Measurements from ENCODE around the gene DEFB115.
A peak's percentile ranks its signal among the peaks of the same experiment; 100 is the strongest.
"Not testable (repeated sequence)": the region's sequence is repeated elsewhere in the genome, so short reads cannot be mapped to it uniquely, and the experiment has no call there.

DEFB115 gene, protein sequence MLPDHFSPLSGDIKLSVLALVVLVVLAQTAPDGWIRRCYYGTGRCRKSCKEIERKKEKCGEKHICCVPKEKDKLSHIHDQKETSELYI

DNA sequence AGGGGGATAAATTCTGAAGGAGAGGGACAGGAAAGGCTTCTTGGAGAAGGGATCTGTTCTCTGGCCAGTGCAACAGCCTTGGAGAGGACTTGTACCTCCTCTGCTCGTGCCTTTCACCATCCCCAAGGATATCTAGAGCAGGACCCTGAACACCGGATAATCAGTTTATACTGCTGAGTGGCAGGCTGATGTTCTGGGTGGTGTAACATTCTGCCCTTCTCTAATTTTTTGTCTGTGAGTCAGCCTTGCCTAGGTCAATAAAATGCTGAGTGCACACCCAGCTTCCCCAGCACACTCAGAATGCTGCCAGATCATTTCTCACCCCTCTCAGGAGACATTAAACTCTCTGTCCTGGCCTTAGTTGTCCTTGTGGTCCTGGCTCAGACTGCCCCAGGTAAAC, at the start of gene DEFB115:
TSS of gene DEFB115 (plus strand) at position 301 of the 400 bp plus-strand sequence. CDS start at position 301, 0 bp downstream.
- DNase-seq: no peak

- no peak for DNase-seq
Observed at GRCh38 chr20:31236953-31237352, 20.5 kb upstream of the DEFB115 start.

DNA sequence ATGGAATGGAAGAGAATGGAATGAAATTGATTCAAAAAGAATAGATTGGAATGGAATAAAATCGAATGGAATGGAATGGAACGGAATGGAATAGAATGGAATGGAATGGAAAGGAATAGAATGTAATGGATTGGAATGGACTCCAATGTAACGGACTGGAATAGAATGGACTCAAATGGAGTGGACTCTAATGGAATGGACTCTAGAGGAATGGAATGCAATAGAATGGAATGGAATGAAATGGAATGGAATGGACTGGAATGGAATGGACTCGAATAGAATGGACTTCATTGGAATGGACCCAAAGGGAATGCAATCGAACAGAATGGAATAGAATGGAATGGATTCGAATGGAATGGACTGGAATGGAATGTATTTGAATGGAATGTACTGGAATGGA, 19.7 kb upstream of the DEFB115 start:
- no peak for DNase-seq

DNA sequence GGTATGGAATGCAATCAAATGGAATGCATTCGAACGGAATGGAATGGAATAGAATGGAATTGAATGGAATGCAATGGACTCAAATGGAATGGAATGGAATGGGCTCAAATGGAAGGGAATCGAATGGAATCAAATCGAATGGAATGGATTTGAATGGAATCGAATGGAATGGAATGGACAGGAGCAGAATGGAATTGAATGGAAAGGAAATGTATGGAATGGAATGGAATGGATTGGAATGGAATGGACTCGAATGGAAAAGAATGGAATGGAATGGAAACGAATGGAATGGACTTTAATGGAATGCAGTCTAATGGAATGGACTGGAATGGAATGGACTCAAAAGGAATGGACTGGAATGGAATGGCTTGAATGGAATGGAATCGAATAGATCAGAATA, 18.3 kb upstream of the DEFB115 start:
- no peak for DNase-seq

DNA sequence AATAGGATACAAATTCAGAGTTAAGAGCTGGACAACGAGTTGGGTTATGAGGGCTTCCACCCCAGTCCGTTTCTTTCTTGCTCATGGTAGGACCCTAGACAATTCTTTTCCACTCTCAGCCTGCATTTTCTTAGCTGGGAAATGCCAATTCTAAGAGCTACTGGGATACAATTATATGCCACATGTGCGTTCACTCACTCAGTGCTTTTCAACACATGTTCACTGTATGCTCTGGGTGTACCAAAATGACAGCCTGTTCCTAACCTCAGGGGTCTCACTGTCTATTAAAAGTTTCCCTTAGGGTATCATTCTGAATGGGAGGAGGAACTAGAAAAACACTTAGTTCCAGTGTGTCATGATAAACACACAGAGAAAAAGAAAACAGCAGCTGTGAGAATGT, 505 bp upstream of the DEFB115 start:
- DNase-seq: no peak

DNA sequence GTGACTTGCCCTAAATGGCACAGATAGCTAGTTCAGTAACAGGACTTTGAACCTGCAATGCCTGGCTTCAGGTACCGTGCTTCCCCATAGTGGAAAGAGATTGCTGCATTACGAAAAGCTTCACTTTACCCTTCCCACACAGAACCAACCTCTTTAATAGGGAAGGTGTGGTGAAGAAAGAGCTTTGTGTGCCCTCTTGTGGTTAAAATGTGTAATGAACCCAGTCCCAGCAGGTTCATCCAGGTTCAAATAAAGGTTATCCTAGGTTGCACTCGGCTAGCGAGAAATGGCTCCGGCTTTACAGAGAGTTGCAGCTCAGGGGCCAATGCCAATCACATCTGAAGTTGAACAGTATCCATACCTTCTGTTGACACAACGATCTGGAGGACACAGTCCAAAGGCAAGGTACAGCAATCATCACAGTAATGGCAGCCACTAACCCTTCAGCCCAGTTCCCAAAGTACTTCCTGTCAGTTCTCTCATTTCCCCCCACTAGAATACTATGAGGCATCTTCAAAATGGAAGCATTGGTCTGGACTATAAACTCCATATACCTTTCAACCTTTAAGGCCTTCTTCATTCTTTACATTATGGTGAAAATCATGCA, 3.0 kb downstream of the DEFB115 start:
- peak; percentile 9 for DNase-seq

DNA sequence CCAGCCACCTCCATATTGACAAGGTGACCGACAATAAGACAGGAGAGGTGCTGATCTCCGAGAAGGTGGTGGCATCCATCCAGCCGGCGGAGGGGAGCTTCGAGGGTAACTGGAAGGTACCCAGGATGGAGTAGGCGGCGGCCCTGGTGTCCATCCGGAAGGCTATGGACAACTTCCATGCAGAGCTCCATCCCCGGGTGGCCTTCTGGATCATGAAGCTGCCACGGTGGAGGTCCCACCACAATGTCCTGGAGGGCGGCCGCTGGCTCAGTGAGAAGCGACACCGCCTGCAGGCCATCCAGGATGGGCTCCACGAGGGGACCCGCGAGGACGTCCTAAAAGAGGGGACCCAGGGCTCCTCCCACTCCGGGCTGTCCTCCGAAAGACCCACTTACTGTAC, 17.0 kb downstream of the DEFB115 start:
- no peak for DNase-seq

GRCh38 chr20:31278178-31278577, 20.7 kb downstream of the DEFB115 start:
- DNase-seq: no peak

DNA sequence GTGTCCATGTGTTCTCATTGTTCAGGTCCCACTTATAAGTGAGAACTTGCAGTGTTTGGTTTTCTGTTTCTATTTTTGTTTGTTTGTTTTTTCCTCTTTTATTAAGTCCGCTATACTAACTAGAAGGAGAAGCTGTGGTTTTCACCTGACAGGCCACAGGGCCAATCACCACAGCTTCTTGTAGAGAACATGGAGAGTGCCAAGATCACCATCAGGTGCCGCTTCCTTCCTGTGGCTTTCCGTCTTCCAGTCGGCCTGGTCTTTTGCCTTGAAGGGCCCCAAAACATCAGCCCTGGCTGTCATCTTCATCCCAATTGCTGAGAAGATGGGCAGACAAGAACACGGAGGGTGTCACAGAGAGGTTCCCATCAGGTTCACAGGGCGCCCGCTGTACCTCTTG, 27.5 kb downstream of the DEFB115 start:
- DNase-seq: not testable (repeated sequence)

- no peak for DNase-seq
Observed at GRCh38 chr20:31308535-31309162, 51.2 kb downstream of the DEFB115 start, which contains the start of gene DEFB116. Gene DEFB116, minus strand, starts transcription at chr20:31308585. Its CDS starts 0 bp downstream, at chr20:31308585.

Measured in NCI-H748 treated with DMSO at 0.1 percent for 48 hours (cell line).